ENCODE data around the gene FAM25A. TPM values are rescaled to one million over a fixed set of nuclear protein-coding genes. Genes with fewer than 3 reads are reported as not detected.

The FAM25A gene
- total RNA-seq, 2 donors from 2014 or later: not detected

- no peak overlapping the region for H3K4me3 ChIP-seq
- 99% methylated on average over 6 of the region's 6 CpGs for WGBS
- no peaks in the 10 kb centered on the region for H3K9me3 ChIP-seq
- no peaks in the 10 kb centered on the region for H3K4me1 ChIP-seq (replicated peaks)
- no peaks in the 10 kb centered on the region for H3K27me3 ChIP-seq (replicated peaks; ENCODE audit: insufficient read depth)
- intact Hi-C loops (cut with DNase I): no loop called here
- no peak overlapping the region for H3K27ac ChIP-seq
- no peak for DNase-seq (ENCODE audit: low spot score)
- no peaks in the 10 kb centered on the region for H3K36me3 ChIP-seq
- TF ChIP-seq POLR2A (IDR thresholded peaks at IDR 0.05): no peak
- no peak for TF ChIP-seq POLR2AphosphoS5 (IDR thresholded peaks at IDR 0.05)
- TF ChIP-seq CTCF (IDR thresholded peaks at IDR 0.05): no peak
Observed at GRCh38 chr10:87045434-87045938, 25.4 kb downstream of the FAM25A start.

- H3K36me3 ChIP-seq: peaks cover 10 to 19% of the 10 kb centered on the region in 2 donors
- WGBS: 37% methylated on average over 3 of the region's 3 CpGs
Observed at GRCh38 chr10:87053111-87053510, 33.0 kb downstream of the FAM25A start.

GRCh38 chr10:87053577-87054181, 33.6 kb downstream of the FAM25A start:
- no peak overlapping the region for H3K4me3 ChIP-seq
- no peaks in the 10 kb centered on the region for H3K9me3 ChIP-seq
- WGBS: 94% methylated on average over 7 of the region's 7 CpGs
- TF ChIP-seq POLR2A (IDR thresholded peaks at IDR 0.05) (no peak), POLR2AphosphoS5 (IDR thresholded peaks at IDR 0.05) (no peak), CTCF (IDR thresholded peaks at IDR 0.05) (no peak)
- peak overlapping the region in 1 of 2 donors; percentile 65 for H3K27ac ChIP-seq
- DNase-seq (ENCODE audit: low spot score): no peak
- intact Hi-C loops (cut with DNase I): no loop called here
- H3K27me3 ChIP-seq (replicated peaks; ENCODE audit: insufficient read depth): no peaks in the 10 kb centered on the region
- H3K36me3 ChIP-seq: peaks cover 10 to 25% of the 10 kb centered on the region in 2 donors
- peaks cover 8% of the 10 kb centered on the region for H3K4me1 ChIP-seq (replicated peaks)

More at GRCh38 chr10:87053111-87053510, 33.0 kb downstream of the FAM25A start:
- Histone ChIP-seq H3K27me3 (replicated peaks; ENCODE audit: insufficient read depth) (no peaks in the 10 kb centered on the region), H3K27ac (peak overlapping the region; percentile 8 to 65), H3K9me3 (no peaks in the 10 kb centered on the region), H3K4me1 (replicated peaks) (peaks cover 8% of the 10 kb centered on the region), H3K4me3 (no peak overlapping the region)
- DNase-seq (ENCODE audit: low spot score): peak; percentile 78
- TF ChIP-seq CTCF (IDR thresholded peaks at IDR 0.05): no peak
- no peak for TF ChIP-seq POLR2A (IDR thresholded peaks at IDR 0.05)
- TF ChIP-seq POLR2AphosphoS5 (IDR thresholded peaks at IDR 0.05): peak; percentile 87
- intact Hi-C loops (cut with DNase I): no loop called here

GRCh38 chr10:87054373-87055295, 34.5 kb downstream of the FAM25A start:
- intact Hi-C loops (cut with DNase I): no loop called here
- peak overlapping the region in 1 of 2 donors; percentile 65 for H3K27ac ChIP-seq
- no peak overlapping the region for H3K4me3 ChIP-seq
- no peaks in the 10 kb centered on the region for H3K9me3 ChIP-seq
- peaks cover 8% of the 10 kb centered on the region for H3K4me1 ChIP-seq (replicated peaks)
- no peaks in the 10 kb centered on the region for H3K27me3 ChIP-seq (replicated peaks; ENCODE audit: insufficient read depth)
- peaks cover 10 to 28% of the 10 kb centered on the region in 2 donors for H3K36me3 ChIP-seq
- no peak for DNase-seq (ENCODE audit: low spot score)
- 71% methylated on average over 7 of the region's 7 CpGs for WGBS
- TF ChIP-seq POLR2AphosphoS5 (IDR thresholded peaks at IDR 0.05): no peak

GRCh38 chr10:87058171-87058570, 38.1 kb downstream of the FAM25A start:
- H3K36me3 ChIP-seq: peaks cover 10 to 13% of the 10 kb centered on the region in 2 donors

More at GRCh38 chr10:87058171-87058570, 38.1 kb downstream of the FAM25A start:
- H3K9me3 ChIP-seq: no peaks in the 10 kb centered on the region
- TF ChIP-seq CTCF (IDR thresholded peaks at IDR 0.05) (no peak), POLR2A (IDR thresholded peaks at IDR 0.05) (no peak), POLR2AphosphoS5 (IDR thresholded peaks at IDR 0.05) (no peak)
- H3K4me3 ChIP-seq: no peak overlapping the region
- intact Hi-C loops (cut with DNase I): no loop called here
- WGBS: 45% methylated on average over 1 of the region's 1 CpG
- H3K27ac ChIP-seq: no peak overlapping the region
- no peaks in the 10 kb centered on the region for H3K27me3 ChIP-seq (replicated peaks; ENCODE audit: insufficient read depth)
- no peak for DNase-seq (ENCODE audit: low spot score)
- H3K4me1 ChIP-seq (replicated peaks): peaks cover 13% of the 10 kb centered on the region

All from prostate gland (tissue), 2 donors.